SK-N-MC (cell line): ENCODE measurements around the gene HID1.

ENCODE experiments used
- EZH2 ChIP-seq: fragments of 200-600 bp; sonication (generic); IDR thresholded peaks from one replicate; pipeline ENCODE4 v1.6.1; 2017; ENCODE audit warnings: antibody characterized with exemption
- FOXP2 ChIP-seq: optimal IDR thresholded peaks from 2 replicates; pipeline ENCODE3; 2011; ENCODE audit warnings: mild to moderate bottlenecking, moderate library complexity; ENCODE audit not compliant: insufficient read depth; ENCODE audit errors: extremely low read length, control extremely low read depth
- POLR2AphosphoS5 ChIP-seq: IDR thresholded peaks from 2 replicates; pipeline ENCODE4 v1.6.1; 2012; ENCODE audit warnings: mild to moderate bottlenecking, low read depth, low read length, borderline replicate concordance

GRCh38 chr17:74950207-74950606 is 22.4 kb downstream of the HID1 start:
- no peak for TF ChIP-seq EZH2
- TF ChIP-seq POLR2AphosphoS5: no peak
- TF ChIP-seq FOXP2: no peak
